ENCODE data around the gene RGS3. TPM values are rescaled to one million over a fixed set of nuclear protein-coding genes. Genes with fewer than 3 reads are reported as not detected.

The RGS3 gene
- total and polyA plus RNA-seq, 10 of the 15 experiments (the other 5 are each of a cell fraction or from before 2014, with no cell fraction given) = 2.9 to 138 (median 28.8) TPM

DNA sequence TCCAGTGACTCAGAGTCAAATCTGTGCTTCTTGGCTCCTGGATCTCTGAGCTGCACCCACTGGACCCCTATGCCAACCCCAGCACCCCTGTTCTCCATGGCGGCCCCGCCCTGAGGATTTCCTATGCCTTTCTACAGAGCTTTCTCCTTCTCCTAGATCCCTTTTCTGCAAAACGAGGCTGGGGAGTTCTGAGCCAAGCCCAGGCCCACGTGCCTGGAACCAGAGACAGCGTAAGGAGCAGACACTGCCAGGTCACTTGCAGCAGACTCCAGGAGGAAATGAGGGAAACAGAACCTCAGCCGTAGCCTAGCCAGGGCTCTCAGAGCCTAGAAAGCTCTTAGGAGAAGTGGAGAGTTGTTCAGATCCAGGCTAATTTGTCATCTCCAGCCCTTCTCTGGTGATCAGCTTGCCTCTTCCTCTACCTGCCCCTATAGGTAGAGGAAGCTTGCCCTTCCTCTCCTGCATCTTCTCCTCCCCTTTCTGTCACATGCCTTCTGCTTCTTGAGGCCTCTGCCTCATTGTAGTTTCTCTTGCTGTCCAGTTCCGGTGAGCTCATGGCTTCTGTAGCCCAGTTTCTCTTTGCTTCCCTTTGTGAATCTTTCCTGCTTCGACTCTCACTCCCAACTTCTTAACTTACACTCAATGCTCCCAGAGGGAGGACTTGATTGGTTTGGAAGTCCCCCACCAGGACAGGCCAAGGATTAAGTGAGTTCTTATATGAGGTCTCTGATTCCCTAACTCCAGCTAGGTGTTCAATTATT, 163.4 kb downstream of the RGS3 start:
- ChIA-PET POLR2A (no interaction called here), RAD21 (ENCODE audit: unreplicated experiment) (interaction anchor here (0.8 to 1.7 kb wide), 4 partner anchors 25 to 181 kb away, joined by 3 to 5 read pairs (median 3); no protein-coding TSS in a partner anchor), CTCF (interaction anchor here (0.9 to 1.9 kb wide), 3 partner anchors 38 to 226 kb away, joined by 3 to 5 read pairs (median 4); partner anchors contain the start of gene ALAD), SMC1A (ENCODE audit: uncharacterized antibody, unreplicated experiment) (interaction anchor here (0.5 to 1.3 kb wide), 4 partner anchors 28 to 172 kb away, joined by 3 to 5 read pairs (median 3); no protein-coding TSS in a partner anchor)
- WGBS (ENCODE audit: insufficient coverage, insufficient replicate concordance, low lambda C conversion rate, missing lambda C conversion rate) = 26% methylated on average over 8 of the region's 8 CpGs
- no peak overlapping the region for H3K4me2 ChIP-seq (ENCODE audit: control insufficient read depth, insufficient read depth)
- H3K79me2 ChIP-seq (ENCODE audit: control insufficient read depth, insufficient read depth, low read length) = no peaks in the 10 kb centered on the region
- ATAC-seq (no peak), FAIRE-seq (no peak), DNase-seq (ENCODE audit: low read depth, low spot score) (no peak)
- no peaks in the 10 kb centered on the region for H3K9me3 ChIP-seq (replicated peaks; ENCODE audit: control insufficient read depth, insufficient read depth, low read length)
- no peak overlapping the region for H3K27ac ChIP-seq (ENCODE audit: control insufficient read depth, insufficient read depth)
- no peak overlapping the region for H2AFZ ChIP-seq (ENCODE audit: control insufficient read depth, low read depth, low read length)
- no peaks in the 10 kb centered on the region for H3K36me3 ChIP-seq (ENCODE audit: control insufficient read depth in 2 of 2, insufficient read depth in 2 of 2, low read length in 1 of 2)
- H3K4me3 ChIP-seq = no peak overlapping the region
- H3K9ac ChIP-seq (ENCODE audit: control insufficient read depth, insufficient read depth, low read length) = no peak overlapping the region
- H3K27me3 ChIP-seq (replicated peaks in 1 of 2; ENCODE audit: control insufficient read depth in 2 of 2, insufficient read depth in 2 of 2, low read length in 1 of 2) = no peaks in the 10 kb centered on the region
- H4K20me1 ChIP-seq (ENCODE audit: control insufficient read depth, insufficient read depth) = no peaks in the 10 kb centered on the region
- no TSS peak for BruUV-seq (replicated peaks)
- in situ Hi-C loops (cut with MboI) = no loop called here
- intact Hi-C loops (cut with micrococcal nuclease; ENCODE audit: unreplicated experiment) = no loop called here
- H3K4me1 ChIP-seq (ENCODE audit: control insufficient read depth, insufficient read depth, low read length) = peaks cover 5% of the 10 kb centered on the region
- TF ChIP-seq NFIC (IDR thresholded peaks at IDR 0.05; ENCODE audit: low read depth, low read length) = no peak
- no peak for TF ChIP-seq GABPA (IDR thresholded peaks at IDR 0.05; ENCODE audit: low read depth)
- TF ChIP-seq, protein P1, sequence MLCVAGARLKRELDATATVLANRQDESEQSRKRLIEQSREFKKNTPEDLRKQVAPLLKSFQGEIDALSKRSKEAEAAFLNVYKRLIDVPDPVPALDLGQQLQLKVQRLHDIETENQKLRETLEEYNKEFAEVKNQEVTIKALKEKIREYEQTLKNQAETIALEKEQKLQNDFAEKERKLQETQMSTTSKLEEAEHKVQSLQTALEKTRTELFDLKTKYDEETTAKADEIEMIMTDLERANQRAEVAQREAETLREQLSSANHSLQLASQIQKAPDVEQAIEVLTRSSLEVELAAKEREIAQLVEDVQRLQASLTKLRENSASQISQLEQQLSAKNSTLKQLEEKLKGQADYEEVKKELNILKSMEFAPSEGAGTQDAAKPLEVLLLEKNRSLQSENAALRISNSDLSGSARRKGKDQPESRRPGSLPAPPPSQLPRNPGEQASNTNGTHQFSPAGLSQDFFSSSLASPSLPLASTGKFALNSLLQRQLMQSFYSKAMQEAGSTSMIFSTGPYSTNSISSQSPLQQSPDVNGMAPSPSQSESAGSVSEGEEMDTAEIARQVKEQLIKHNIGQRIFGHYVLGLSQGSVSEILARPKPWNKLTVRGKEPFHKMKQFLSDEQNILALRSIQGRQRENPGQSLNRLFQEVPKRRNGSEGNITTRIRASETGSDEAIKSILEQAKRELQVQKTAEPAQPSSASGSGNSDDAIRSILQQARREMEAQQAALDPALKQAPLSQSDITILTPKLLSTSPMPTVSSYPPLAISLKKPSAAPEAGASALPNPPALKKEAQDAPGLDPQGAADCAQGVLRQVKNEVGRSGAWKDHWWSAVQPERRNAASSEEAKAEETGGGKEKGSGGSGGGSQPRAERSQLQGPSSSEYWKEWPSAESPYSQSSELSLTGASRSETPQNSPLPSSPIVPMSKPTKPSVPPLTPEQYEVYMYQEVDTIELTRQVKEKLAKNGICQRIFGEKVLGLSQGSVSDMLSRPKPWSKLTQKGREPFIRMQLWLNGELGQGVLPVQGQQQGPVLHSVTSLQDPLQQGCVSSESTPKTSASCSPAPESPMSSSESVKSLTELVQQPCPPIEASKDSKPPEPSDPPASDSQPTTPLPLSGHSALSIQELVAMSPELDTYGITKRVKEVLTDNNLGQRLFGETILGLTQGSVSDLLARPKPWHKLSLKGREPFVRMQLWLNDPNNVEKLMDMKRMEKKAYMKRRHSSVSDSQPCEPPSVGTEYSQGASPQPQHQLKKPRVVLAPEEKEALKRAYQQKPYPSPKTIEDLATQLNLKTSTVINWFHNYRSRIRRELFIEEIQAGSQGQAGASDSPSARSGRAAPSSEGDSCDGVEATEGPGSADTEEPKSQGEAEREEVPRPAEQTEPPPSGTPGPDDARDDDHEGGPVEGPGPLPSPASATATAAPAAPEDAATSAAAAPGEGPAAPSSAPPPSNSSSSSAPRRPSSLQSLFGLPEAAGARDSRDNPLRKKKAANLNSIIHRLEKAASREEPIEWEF (IDR thresholded peaks at IDR 0.05; ENCODE audit: insufficient replicate concordance, low read depth, low read length) = no peak
- TF ChIP-seq WRNIP1 (IDR thresholded peaks at IDR 0.05; ENCODE audit: borderline replicate concordance, low read depth, low read length) = no peak
- no peak for TF ChIP-seq JUND (IDR thresholded peaks at IDR 0.05; ENCODE audit: low read depth, low read length)
- TF ChIP-seq, protein P2, sequence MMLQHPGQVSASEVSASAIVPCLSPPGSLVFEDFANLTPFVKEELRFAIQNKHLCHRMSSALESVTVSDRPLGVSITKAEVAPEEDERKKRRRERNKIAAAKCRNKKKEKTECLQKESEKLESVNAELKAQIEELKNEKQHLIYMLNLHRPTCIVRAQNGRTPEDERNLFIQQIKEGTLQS (IDR thresholded peaks at IDR 0.05; ENCODE audit: borderline replicate concordance, extremely low read depth, low read depth, low read length) = no peak
- TF ChIP-seq BACH1 (IDR thresholded peaks at IDR 0.05; ENCODE audit: borderline replicate concordance) = no peak
- no peak for TF ChIP-seq HDAC2 (IDR thresholded peaks at IDR 0.05)
- TF ChIP-seq, protein P3, sequence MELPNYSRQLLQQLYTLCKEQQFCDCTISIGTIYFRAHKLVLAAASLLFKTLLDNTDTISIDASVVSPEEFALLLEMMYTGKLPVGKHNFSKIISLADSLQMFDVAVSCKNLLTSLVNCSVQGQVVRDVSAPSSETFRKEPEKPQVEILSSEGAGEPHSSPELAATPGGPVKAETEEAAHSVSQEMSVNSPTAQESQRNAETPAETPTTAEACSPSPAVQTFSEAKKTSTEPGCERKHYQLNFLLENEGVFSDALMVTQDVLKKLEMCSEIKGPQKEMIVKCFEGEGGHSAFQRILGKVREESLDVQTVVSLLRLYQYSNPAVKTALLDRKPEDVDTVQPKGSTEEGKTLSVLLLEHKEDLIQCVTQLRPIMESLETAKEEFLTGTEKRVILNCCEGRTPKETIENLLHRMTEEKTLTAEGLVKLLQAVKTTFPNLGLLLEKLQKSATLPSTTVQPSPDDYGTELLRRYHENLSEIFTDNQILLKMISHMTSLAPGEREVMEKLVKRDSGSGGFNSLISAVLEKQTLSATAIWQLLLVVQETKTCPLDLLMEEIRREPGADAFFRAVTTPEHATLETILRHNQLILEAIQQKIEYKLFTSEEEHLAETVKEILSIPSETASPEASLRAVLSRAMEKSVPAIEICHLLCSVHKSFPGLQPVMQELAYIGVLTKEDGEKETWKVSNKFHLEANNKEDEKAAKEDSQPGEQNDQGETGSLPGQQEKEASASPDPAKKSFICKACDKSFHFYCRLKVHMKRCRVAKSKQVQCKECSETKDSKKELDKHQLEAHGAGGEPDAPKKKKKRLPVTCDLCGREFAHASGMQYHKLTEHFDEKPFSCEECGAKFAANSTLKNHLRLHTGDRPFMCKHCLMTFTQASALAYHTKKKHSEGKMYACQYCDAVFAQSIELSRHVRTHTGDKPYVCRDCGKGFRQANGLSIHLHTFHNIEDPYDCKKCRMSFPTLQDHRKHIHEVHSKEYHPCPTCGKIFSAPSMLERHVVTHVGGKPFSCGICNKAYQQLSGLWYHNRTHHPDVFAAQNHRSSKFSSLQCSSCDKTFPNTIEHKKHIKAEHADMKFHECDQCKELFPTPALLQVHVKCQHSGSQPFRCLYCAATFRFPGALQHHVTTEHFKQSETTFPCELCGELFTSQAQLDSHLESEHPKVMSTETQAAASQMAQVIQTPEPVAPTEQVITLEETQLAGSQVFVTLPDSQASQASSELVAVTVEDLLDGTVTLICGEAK (IDR thresholded peaks at IDR 0.05; ENCODE audit: borderline replicate concordance) = no peak
- no peak for TF ChIP-seq EZH2 (IDR thresholded peaks at IDR 0.05; ENCODE audit: borderline replicate concordance, control insufficient read depth, low read depth, low read length)
- TF ChIP-seq, protein P4, sequence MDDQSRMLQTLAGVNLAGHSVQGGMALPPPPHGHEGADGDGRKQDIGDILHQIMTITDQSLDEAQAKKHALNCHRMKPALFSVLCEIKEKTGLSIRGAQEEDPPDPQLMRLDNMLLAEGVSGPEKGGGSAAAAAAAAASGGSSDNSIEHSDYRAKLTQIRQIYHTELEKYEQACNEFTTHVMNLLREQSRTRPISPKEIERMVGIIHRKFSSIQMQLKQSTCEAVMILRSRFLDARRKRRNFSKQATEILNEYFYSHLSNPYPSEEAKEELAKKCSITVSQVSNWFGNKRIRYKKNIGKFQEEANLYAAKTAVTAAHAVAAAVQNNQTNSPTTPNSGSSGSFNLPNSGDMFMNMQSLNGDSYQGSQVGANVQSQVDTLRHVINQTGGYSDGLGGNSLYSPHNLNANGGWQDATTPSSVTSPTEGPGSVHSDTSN (IDR thresholded peaks at IDR 0.05; ENCODE audit: insufficient replicate concordance, low read depth, low read length) = no peak

Measured in GM12878 (cell line).